Panc1 (cell line): Measurements from ENCODE around the gene MTFMT.

ENCODE experiments used
- CTCF ChIP-seq: fragments of 450-650 bp; IDR thresholded peaks from 2 replicates; pipeline ENCODE4 v1.5.1; 2017; ENCODE audit warnings: mild to moderate bottlenecking
- POLR2AphosphoS5 ChIP-seq: IDR thresholded peaks from 2 replicates; pipeline ENCODE4 v1.6.1; 2012; ENCODE audit warnings: mild to moderate bottlenecking, low read depth, low read length, moderate library complexity
- REST ChIP-seq, 2 experiments: IDR thresholded peaks; 2 replicates each; pipeline ENCODE4 v1.6.1; 2011 to 2012; ENCODE audit warnings: low read depth in 2 of 2, control low read depth in 1 of 2, low read length in 1 of 2, mild to moderate bottlenecking in 1 of 2, moderate library complexity in 1 of 2; ENCODE audit not compliant: insufficient read depth in 1 of 2
- SIN3A ChIP-seq: IDR thresholded peaks from 2 replicates; pipeline ENCODE4 v1.6.1; 2012; ENCODE audit warnings: low read depth, mild to moderate bottlenecking, low read length, moderate library complexity, borderline replicate concordance; ENCODE audit not compliant: insufficient read depth

- peak; percentile 41; the same call in 1 of the 2 replicates for TF ChIP-seq CTCF
- TF ChIP-seq POLR2AphosphoS5 = no peak
- TF ChIP-seq REST (IDR thresholded peaks at IDR 0.05; ENCODE audit: insufficient read depth in 1 of 2, low read depth in 2 of 2, low read length in 1 of 2) = no peak
- TF ChIP-seq SIN3A = no peak
Observed at GRCh38 chr15:65033659-65034269, 4.3 kb upstream of the MTFMT start.
